Fibroblast of skin of left quadriceps (primary cell): ENCODE results near the gene SLC9B1.

Experiments
- DNase-seq, 2 experiments: peaks; one replicate each; pipeline ENCODE4 v3.0.0-alpha.2; 2013; ENCODE audit warnings: low read depth in 2 of 2

Gene SLC9B1

GRCh38 chr4:103019308-103020124 lies at the start of gene SLC9B1:
TSS of gene SLC9B1 (minus strand) at chr4:103019705. CDS start at chr4:102991711, 27,994 bp downstream.
- DNase-seq: peak; percentile 96

DNA sequence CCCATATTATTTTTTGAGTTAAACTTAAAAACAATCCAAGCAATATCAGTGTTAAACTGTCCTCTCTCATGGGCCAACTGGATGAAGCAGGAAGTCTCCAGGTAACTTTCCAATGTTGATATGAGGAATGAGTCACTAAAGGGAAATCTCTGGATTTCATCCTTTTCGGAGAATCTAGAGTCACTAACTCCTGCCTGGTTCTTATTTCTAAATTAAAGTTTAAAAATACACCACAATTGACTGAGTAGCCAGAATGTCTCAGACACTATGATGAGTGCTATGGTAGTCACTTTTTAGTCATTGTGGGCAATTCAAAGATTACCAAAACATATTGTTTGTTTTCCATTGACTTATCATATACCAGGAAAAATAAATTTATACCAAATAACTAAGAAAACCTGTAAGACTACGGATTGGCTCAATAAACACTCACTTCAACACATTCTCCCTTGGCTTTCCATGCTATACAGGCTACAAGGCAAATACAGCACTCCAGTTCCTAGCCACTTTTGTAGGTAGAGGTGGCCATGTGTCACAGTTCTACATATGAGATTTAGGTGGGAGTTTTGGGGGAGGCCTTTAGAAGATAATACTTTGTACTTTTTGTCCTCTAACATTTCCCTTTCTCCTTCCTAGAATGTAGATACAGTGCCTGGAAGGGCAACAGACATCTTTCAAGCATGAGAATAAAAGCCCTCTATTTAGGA lies 48.5 kb upstream of the SLC9B1 start:
- no peak for DNase-seq

DNA sequence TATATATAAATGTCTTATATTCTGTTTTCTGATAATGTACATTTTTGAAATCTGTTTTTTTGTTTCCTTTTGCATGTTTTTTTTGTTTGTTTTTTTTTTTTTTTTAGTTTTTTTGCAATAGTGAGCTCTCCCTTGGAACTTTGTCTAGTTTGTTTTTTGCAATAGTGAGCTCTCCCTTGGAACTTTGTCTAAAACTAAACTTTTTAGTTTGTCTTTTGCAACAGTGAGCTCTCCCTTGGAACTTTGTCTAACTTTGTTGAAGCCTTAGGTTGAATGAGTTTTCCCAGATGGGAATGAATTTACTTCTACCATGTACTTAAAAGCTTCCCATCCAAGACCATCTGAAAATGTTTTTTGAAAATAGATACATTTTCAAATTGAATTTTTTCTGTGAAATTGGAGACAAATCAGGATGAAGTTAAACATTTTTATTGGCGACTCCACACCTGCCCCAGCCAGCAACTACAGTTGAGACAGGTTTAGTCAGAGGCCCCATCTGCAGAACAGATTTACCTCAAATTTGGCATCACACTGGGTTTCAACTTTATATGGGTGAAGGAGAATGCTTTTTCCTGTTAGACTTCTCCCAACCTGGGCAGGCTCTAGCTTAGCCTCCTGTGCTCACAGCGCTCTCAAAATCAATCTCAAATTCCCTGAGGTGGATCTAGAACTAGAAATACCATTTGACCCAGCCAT lies 41.1 kb upstream of the SLC9B1 start:
- DNase-seq: no peak

GRCh38 chr4:103054030-103054429 lies 34.5 kb upstream of the SLC9B1 start:
- DNase-seq: no peak

DNA sequence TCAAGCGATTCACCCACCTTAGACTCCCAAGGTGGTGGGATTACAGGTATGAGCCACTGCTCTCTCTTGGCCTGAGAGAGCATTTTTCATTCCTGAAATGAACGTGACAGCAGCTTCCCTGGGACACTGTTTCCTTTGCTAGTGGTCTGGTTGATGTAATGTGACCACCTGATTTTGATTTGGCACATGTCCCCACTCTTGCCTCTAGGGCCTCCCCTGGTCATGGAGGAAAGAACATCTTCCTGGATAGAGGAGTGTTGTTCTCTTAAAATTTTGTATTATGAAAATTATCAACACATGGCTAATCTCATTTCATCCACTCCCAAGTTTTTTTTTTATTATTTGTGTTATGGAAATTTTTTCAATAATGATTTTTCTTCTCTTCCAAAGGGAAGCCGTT lies 33.3 kb upstream of the SLC9B1 start:
- no peak for DNase-seq

DNA sequence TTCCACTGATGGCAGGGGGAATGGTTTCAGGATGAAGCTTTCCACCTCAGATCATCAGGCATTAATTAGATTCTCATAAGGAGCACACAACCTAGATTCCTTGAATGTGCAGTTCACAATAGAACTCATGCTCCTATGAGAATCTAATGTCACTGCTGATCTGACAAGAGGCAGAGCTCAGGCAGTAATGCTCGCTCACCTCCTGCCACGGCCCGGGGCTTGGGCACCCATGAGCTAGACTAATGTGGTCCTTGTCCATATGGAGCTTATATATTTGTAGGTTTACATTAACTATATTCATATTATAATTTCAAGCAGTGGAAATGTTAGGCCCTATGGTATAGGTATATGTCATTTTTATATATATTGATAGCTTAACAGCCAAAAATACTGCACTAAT lies 32.6 kb upstream of the SLC9B1 start:
- no peak for DNase-seq

GRCh38 chr4:103050736-103051436 lies 31.4 kb upstream of the SLC9B1 start:
- no peak for DNase-seq

DNA sequence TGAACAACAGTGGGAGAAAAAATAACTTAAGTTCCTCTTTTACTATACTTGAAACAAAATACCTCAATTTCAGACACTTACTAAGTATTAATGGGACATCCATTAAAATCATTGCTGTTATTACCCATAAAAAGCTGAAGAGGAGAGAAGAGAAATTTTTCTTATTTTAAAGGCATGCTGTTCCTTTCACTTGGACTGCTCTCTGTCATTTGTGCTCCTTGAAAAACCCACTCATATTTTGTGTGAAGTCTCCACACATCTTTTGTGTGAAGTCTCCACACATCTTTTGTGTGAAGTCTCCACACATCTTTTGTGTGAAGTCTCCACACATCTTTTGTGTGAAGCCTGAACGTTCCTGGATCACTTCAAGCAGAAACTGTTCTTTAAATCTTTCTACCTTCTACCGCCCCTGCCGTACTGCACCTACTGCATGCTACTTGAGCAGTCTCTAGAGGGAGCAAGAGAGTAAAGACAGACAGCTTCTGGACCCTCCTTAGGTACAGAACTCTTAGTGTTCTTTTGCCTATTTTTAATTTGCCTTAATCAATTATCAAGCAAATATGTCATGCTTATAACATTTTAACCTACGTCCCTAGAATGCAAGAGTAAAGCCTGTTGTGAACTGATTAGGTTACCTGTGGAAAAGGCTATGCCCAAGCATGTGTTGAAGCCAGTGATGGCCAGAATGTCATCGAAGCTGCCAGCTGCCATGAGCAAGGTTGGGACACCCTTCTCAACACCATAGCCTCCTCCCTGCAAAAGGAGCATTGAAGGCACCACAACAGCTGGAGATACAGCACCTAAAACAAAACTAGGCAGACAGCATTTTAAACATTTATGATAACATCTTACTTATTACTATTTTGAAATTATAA lies 27.1 kb upstream of the SLC9B1 start:
- peak in 1 of 2 experiments; percentile 5 for DNase-seq

GRCh38 chr4:103044183-103044582 lies 24.7 kb upstream of the SLC9B1 start:
- no peak for DNase-seq

DNA sequence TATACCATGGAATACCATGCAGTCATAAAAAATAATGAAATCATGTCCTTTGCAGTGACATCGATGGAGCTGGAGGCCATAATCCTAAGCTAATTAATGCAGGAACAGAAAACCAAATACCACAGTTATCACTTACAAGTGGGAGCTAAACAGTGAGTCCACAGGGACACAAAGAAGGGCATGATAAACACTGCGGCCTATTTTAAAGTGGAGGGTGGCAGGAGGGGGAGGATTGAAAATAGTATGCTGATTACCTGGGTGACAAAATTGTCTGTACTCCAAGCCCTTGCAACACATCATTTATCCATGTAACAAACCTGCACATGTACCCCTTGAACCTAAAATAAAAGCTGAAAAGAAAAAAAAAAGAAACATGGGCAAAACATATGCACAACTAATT lies 16.7 kb upstream of the SLC9B1 start:
- DNase-seq: no peak

- DNase-seq: no peak
Measured at GRCh38 chr4:103032574-103032973, 13.1 kb upstream of the SLC9B1 start.

- no peak for DNase-seq
Measured at GRCh38 chr4:103030791-103031190, 11.3 kb upstream of the SLC9B1 start.

- no peak for DNase-seq
Measured at GRCh38 chr4:103029300-103029699, 9.8 kb upstream of the SLC9B1 start.

GRCh38 chr4:103026868-103027267 lies 7.4 kb upstream of the SLC9B1 start:
- DNase-seq: no peak

DNA sequence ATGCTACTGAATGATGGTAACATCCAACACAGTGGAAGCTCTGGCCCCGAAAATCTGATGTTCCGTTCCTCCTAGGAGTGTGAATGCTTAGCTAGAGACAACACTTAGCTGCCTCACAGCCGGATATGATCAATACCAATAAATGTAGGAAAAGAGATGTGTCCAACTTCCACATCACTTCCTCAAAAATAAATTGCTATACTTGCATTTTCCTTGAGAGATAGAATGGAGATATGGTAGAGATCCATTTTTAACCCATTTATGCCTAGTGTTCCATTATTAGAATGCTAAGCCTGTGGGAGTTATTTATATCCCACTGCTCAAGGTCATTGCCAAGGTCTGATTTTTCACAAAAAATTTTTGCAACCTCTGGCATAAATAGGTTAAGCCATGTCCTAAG lies 5.5 kb upstream of the SLC9B1 start:
- DNase-seq: no peak

GRCh38 chr4:103021120-103021519 lies 1.6 kb upstream of the SLC9B1 start:
- DNase-seq: no peak

- no peak for DNase-seq
Measured at GRCh38 chr4:103018391-103019307, 856 bp downstream of the SLC9B1 start.

DNA sequence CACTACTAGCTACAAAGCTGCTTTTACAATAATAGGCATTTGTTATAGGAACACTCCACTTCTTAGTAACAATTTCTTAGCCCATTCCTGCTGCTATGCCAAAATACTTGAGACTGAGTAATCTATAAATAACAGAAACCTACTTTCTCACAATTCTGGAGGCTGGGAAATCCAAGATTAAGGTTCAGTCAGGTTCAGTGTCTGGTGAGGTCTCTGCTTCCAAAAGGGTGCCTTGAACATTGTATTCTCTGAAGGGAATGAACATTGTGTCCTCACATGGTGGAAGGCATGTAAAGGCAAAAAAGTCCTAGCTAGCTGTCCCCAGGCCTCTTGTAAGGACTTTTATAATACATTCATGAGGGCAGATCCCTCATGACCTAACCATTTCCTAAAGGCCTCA lies 7.0 kb downstream of the SLC9B1 start:
- no peak for DNase-seq

- peak; percentile 29 to 36 for DNase-seq
Measured at GRCh38 chr4:103012060-103012459, 7.4 kb downstream of the SLC9B1 start.
